ENCODE results near the gene IL17RD. TPM values are rescaled to one million over a fixed set of nuclear protein-coding genes. Genes with fewer than 3 reads are reported as not detected.
A peak's percentile ranks its signal among the peaks of the same experiment; 100 is the strongest.

The IL17RD gene
- total RNA-seq, 2 donors from 2014 or later, result 1.3 to 2.3 TPM

DNA sequence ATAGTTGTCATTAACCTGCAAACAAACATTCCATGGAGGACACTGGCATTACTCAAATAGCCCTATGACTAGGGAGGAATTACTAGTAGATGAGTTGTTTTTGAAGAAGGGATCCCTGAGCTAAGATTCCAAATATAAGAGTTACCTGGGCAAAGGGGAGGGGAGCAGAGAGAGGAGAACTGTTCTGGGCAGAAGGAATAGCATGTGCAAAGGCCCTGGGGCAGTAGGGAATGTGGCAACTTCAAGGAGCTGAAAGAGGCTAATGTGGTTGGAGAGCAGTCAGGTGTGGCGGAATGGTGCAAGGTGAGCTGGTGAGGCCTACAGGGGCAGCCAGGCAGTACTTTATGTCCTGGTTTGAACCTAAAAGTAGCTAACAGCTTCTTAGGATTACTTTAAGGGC is 5.8 kb upstream of the IL17RD start:
- Histone ChIP-seq H3K27ac (no peak overlapping the region), H3K4me3 (no peak overlapping the region), H3K27me3 (no peaks in the 10 kb centered on the region), H3K4me1 (peaks cover 12% of the 10 kb centered on the region), H3K9me3 (no peaks in the 10 kb centered on the region), H3K36me3 (replicated peaks in 1 of 2; ENCODE audit: insufficient read depth in 1 of 2, low read depth in 2 of 2) (no peaks in the 10 kb centered on the region)
- intact Hi-C loops (cut with DNase I), result no loop called here
- ATAC-seq (no peak), DNase-seq (no peak)
- WGBS, 2 donors, result 100% methylated on average over 1 of the region's 1 CpG
- TF ChIP-seq POLR2A (IDR thresholded peaks at IDR 0.05) (no peak), CTCF (IDR thresholded peaks at IDR 0.05) (no peak)

GRCh38 chr3:57169872-57170623 is 4.9 kb upstream of the IL17RD start:
- intact Hi-C loops (cut with DNase I), result no loop called here
- DNase-seq (peak; percentile 77 to 86 (median 82)), ATAC-seq (peak; percentile 80)
- Histone ChIP-seq H3K36me3 (replicated peaks in 1 of 2; ENCODE audit: insufficient read depth in 1 of 2, low read depth in 2 of 2) (no peaks in the 10 kb centered on the region), H3K9me3 (no peaks in the 10 kb centered on the region), H3K27ac (peak overlapping the region in 1 of 4 donors; percentile 52), H3K27me3 (no peaks in the 10 kb centered on the region), H3K4me1 (peaks cover 12% of the 10 kb centered on the region), H3K4me3 (peak overlapping the region; percentile 0 to 18)
- WGBS, 2 donors, result 3 to 9% methylated on average over 14 to 37 of the region's 40 CpGs
- no peak for TF ChIP-seq POLR2A (IDR thresholded peaks at IDR 0.05)
- TF ChIP-seq CTCF (IDR thresholded peaks at IDR 0.05), result peak; percentile 75 to 91 (median 85)

DNA sequence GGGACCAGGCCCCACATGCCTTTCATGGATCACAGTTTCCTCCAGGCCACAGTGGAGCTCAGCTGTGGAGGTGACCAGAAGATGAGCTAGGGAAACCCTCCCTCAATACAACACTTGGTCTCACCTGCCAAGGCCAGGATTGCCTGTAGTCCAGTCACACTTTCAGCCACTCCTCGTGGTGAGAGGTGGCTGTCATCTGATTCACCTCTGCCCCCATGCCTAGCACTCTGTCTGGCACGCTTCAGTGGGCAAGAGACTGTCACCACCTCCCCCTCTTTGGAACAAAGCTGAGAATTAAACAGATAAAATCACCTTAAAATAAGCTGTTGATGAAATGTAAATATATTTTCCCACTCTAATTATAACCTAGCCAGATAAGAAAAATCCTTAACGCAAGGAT is 4.0 kb upstream of the IL17RD start:
- DNase-seq, result no peak
- Histone ChIP-seq H3K4me3 (no peak overlapping the region), H3K9me3 (no peaks in the 10 kb centered on the region), H3K27me3 (no peaks in the 10 kb centered on the region), H3K4me1 (peaks cover 21% of the 10 kb centered on the region), H3K27ac (no peak overlapping the region), H3K36me3 (replicated peaks in 1 of 2; ENCODE audit: insufficient read depth in 1 of 2, low read depth in 2 of 2) (no peaks in the 10 kb centered on the region)
- 33% methylated on average over 3 of the region's 3 CpGs for WGBS, 2 donors
- TF ChIP-seq POLR2A (IDR thresholded peaks at IDR 0.05) (no peak), CTCF (IDR thresholded peaks at IDR 0.05) (no peak)
- no peak for ATAC-seq
- intact Hi-C loops (cut with DNase I), result no loop called here

- intact Hi-C loops (cut with DNase I), result no loop called here
- Histone ChIP-seq H3K9me3 (no peaks in the 10 kb centered on the region), H3K4me3 (no peak overlapping the region), H3K27ac (no peak overlapping the region), H3K36me3 (replicated peaks in 1 of 2; ENCODE audit: insufficient read depth in 1 of 2, low read depth in 2 of 2) (no peaks in the 10 kb centered on the region), H3K4me1 (peaks cover 24% of the 10 kb centered on the region), H3K27me3 (no peaks in the 10 kb centered on the region)
- WGBS, 2 donors, result 65 to 81% methylated on average over 2 of the region's 2 CpGs
- no peak for DNase-seq
- TF ChIP-seq POLR2A (IDR thresholded peaks at IDR 0.05), result no peak
- TF ChIP-seq CTCF (IDR thresholded peaks at IDR 0.05), result no peak
- ATAC-seq, result no peak
Observed at GRCh38 chr3:57168151-57168550, 3.0 kb upstream of the IL17RD start.

- TF ChIP-seq CTCF (IDR thresholded peaks at IDR 0.05), result no peak
- TF ChIP-seq POLR2A (IDR thresholded peaks at IDR 0.05), result no peak
- WGBS, 2 donors, result 57 to 67% methylated on average over 2 of the region's 2 CpGs
Observed at GRCh38 chr3:57166660-57167059, 1.5 kb upstream of the IL17RD start.

More at GRCh38 chr3:57166660-57167059, 1.5 kb upstream of the IL17RD start:
- H3K4me3 ChIP-seq, result no peak overlapping the region
- no peaks in the 10 kb centered on the region for H3K36me3 ChIP-seq (replicated peaks in 1 of 2; ENCODE audit: insufficient read depth in 1 of 2, low read depth in 2 of 2)
- no peak overlapping the region for H3K27ac ChIP-seq
- ATAC-seq (no peak), DNase-seq (no peak)
- no peaks in the 10 kb centered on the region for H3K9me3 ChIP-seq
- intact Hi-C loops (cut with DNase I), result no loop called here
- H3K27me3 ChIP-seq, result no peaks in the 10 kb centered on the region
- peaks cover 28% of the 10 kb centered on the region for H3K4me1 ChIP-seq
